ENCODE results near the gene PROC. TPM values are rescaled to one million over a fixed set of nuclear protein-coding genes. Genes with fewer than 3 reads are reported as not detected.

The PROC gene
- not detected for total RNA-seq
- long read RNA-seq = 0 reads

DNA sequence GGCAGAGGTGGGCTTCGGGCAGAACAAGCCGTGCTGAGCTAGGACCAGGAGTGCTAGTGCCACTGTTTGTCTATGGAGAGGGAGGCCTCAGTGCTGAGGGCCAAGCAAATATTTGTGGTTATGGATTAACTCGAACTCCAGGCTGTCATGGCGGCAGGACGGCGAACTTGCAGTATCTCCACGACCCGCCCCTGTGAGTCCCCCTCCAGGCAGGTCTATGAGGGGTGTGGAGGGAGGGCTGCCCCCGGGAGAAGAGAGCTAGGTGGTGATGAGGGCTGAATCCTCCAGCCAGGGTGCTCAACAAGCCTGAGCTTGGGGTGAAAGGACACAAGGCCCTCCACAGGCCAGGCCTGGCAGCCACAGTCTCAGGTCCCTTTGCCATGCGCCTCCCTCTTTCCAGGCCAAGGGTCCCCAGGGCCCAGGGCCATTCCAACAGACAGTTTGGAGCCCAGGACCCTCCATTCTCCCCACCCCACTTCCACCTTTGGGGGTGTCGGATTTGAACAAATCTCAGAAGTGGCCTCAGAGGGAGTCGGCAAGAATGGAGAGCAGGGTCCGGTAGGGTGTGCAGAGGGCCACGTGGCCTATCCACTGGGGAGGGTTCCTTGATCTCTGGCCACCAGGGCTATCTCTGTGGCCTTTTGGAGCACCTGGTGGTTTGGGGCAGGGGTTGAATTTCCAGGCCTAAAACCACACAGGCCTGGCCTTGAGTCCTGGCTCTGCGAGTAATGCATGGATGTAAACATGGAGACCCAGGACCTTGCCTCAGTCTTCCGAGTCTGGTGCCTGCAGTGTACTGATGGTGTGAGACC is at the start of gene PROC:
TSS of gene PROC (plus strand) at position 128 of the 812 bp plus-strand sequence. CDS start 1,516 bp downstream, outside the sequence.
- DNase-seq (ENCODE audit: low spot score) = no peak

DNA sequence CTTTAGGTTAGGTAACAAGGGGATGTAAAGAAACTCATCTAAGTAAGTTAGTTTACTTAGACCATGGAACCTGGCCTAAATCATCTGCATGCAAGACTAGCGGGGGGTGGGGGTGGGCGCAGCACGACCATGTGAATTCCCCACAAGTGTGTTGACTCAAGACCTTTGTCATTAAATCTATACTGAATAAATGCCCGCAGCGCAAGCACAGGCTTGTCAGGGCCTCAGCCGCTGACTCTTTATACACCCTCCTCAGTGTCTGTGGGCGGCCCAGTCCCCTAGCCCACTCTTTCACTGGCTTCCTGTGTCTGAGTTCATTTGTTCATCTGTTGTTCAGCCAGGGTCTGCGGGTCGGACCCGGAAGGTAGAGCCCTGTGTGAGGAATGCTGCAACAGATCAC is 48.2 kb upstream of the PROC start:
- no peak for DNase-seq (ENCODE audit: low spot score)

DNA sequence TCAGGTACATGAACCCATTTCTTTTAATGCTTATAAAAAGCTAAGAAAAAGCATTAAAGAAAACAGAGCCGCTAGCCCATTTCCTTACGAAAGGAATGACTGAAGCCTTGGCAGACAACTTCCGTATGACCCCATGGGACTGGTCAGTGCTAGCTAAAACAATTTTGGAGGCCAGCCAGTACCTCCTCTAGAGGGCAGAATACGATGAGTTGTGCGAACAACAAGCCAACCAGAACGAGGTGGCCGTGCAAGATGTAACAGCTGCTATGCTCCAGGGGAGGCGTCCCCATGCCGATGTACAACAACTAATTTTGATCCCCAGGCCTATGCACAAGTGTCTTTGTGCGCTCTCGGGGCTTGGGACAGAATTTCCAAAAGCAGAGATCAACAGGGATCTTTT is 47.2 kb upstream of the PROC start:
- no peak for DNase-seq (ENCODE audit: low spot score)

DNA sequence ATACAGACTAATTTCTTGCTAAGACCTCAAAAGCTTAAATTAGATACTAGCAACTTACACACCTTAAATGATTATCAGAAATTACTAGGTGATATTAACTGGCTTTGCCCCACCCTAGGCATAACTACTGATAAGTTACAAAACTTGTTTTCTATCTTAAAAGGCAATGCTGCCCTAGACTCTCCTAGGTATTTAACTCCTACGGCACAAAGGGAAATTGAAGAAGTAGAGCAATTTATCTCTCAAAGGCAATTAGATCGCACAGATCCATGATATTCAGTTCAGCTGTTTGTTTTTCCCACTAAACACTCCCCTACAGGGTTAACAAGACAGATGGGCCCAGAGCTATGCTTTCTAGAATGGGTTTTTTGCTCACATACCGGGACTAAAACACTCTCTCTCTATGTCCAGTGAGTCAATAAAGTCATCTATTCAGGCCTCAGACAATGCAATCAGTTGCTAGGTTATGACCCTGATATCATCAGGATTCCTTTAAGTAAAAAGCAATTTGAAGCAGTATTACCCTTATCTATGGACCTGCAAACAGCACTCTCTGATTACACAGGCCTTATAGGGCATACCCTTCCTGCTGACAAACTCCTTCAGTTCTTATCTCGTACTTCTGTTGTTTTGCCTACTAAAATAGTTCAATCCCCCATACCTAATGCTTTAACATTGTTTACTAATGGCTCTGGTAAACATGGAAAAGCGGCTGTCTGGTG is 44.7 kb upstream of the PROC start:
- DNase-seq (ENCODE audit: low spot score) = no peak

DNA sequence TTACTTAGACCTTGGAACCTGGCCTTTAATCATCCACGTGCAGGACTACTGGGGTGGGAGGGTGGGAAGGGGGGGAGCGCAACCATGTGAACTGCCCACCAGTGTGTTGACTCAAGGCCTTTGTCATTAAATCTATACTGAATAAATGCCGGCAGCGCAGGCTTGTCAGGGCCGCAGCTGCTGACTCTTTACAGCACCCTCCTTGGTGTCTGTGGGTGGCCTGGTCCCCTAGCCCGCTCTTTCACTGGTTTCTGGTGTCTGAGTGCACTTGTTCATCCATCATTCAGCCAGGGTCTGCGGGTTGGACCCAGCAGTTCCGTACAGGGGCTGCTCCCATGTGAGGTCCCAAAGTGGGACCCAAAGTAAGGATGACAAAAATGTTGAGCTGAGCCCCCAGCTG is 42.0 kb upstream of the PROC start:
- no peak for DNase-seq (ENCODE audit: low spot score)

DNA sequence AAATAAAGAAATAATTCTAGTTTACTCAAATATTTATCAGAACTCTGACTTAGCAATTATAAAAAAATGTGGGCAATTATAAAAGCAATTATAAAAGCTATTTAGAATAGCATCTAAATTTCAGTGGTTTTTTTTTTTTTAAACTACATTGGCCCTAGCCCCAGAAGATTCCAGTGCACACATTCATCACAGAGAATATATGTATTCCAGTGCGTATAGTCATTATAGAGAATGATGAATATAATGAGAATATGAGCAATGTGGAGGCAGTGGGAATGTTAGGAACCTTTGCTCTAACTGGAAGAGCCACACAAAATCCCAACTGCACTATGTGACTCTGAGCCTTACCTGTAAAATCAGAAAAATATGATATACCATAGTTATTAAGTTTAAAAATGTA is 41.0 kb upstream of the PROC start:
- no peak for DNase-seq (ENCODE audit: low spot score)

DNA sequence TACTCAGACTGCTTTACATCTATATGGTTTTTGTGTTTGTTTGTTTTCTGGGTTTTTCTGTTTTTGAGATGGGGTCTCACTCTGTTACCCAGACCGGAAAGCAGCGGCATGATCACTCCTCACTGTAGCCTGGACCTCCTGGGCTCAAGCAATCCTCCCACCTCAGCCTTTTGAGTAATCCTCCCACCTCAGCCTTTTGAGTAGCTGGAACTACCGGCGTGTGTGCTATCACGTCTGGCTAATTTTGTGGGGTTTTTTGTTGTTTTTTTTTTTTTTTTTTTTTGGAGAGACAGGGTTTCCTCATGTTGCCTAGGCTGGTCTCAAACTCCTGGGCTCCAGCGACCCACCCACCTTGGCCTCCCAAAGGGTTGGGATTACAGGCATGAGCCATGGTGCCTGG is 39.5 kb upstream of the PROC start:
- no peak for DNase-seq (ENCODE audit: low spot score)

DNA sequence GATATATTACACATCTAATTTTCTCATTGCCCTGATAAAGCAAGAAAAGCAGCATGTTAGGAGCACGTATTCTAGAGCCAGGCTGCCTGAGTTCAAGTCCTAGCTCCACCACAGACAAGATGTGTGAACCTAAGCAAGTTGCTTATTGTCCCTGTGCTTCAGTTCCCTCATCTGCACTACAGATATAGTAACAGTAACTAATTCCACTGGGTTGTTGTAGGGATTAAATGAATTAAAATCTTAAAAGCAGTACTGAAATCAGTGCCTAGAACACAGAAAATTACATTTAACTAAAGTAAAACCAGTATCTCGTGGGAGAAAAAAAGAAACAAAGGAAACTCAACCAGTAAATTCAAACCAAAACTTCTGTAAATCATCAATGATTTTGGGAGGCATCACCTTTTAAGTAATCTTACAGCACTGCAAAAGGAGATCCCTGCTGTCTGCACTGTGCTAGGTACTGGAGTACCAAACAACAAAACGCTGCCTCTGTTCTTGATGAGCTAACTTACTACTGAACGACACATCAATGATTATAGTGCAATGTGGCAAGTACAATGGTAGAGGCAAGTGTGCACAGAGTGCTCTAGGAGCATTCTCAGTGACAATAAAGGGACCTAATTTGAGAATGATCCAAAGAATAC is 38.4 kb upstream of the PROC start:
- DNase-seq (ENCODE audit: low spot score) = no peak

DNA sequence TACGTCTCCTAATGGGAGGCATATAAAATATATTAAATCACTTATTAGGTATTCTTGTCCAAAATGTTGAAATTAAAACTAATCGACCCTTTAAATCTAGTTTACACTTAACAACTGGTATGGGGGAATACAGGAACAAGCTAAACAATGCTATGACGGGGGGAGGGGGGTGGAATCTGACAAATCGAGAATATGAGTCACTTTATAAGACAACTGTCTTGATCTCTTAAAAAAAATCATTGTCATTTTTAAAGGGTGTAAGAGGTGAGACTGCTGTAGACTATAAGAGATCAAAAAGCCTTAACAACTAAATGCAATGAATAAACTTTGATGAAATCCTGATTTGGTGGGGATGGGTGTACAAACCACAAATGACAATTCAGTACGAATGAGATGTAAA is 36.5 kb upstream of the PROC start:
- DNase-seq (ENCODE audit: low spot score) = no peak

DNA sequence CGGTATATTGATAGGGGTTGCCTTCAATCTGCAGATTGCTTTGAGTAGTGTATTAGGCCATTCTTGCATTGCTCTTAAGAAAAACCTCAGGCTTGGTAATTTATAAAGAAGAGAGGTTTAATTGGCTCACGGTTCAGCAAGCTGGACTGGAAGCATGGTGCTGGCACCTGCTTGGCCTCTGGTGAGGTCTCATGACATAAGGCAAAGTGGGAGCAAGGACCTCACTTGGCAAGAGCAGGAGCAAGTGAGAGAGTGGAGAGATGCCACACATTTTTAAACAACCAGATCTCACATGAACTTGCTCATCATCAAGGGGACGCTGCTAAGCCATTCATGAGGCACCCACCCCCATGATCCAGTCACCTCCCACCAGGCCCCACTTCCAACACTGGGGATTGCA is 35.4 kb upstream of the PROC start:
- no peak for DNase-seq (ENCODE audit: low spot score)

DNA sequence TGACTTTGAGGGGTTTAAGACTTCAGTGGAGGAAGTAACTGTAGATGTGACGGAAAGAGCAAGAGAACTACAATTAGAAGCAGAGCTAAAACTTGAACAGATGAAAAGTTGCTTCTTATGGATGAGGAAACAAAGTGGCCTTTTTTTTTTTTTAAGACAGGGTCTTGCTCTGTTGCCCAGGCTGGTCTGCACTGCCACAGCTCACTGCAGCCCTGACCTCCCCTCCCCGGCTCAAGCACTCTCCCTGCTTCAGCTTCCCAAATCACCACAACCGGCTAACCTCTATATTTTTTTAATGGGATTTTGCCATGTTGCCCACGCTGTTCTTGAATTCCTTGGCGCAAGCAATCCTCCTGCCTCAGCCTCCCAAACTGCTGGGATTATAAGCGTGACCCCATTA is 33.7 kb upstream of the PROC start:
- DNase-seq (ENCODE audit: low spot score) = no peak

DNA sequence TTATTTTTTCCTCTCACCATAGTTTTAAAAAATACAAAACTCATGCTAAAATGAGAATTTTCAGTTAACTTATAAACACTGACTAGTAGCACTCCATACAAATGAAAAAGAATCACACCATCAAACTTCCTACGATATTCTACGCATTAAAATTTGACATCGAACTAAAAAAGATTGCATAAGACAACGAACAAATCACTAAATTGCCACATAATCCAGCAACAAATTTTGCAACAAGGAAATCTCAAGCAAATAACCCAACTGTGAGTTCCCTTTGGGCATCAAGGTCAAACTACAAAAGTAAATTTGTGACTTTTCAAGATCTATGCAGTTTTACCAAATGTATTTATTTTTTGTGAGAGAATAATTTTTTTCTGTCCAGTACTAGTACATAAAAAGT is 32.0 kb upstream of the PROC start:
- DNase-seq (ENCODE audit: low spot score) = no peak

DNA sequence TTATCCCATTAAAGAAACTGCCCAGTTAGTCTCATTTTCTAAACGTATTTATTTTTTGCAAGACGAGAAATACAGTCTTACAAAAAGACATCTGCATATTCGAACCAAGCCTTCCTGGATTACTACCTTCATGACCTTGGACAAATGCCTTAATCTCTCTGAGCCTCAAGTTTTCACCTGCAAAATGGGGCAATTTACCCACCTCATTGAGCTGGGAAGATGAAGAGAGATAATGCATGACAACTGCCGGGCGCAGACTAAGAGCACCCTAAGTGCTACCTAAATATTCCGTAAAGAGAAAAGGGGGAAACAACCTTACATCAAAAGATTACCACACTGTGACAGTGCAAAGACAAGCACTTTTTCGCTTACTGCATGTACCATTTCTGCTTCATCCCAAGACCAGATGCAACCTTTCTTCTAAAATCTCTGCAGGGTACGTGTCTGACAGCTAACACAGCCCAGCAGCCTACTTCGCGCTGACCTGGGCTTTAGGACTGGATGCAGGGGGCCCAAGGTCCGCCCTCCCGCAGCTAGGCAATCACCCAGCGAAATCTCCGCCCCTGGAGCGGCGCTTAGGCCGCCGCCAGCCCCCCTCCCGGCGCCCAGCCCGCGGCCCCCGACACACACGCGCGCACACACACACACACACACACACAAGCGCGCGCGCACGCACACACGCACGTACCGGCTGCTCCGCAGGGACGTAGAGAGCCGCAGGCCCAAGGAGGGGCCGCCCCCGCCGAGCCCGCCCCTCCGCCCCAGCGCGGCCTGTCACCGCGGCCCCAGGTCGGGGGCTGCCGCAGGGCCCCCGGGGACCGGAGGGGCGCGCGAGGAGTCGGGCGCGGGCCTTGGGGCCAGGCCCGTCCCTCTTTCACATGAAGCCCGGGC is 31.2 kb upstream of the PROC start:
- DNase-seq (ENCODE audit: low spot score) = peak; percentile 92

DNA sequence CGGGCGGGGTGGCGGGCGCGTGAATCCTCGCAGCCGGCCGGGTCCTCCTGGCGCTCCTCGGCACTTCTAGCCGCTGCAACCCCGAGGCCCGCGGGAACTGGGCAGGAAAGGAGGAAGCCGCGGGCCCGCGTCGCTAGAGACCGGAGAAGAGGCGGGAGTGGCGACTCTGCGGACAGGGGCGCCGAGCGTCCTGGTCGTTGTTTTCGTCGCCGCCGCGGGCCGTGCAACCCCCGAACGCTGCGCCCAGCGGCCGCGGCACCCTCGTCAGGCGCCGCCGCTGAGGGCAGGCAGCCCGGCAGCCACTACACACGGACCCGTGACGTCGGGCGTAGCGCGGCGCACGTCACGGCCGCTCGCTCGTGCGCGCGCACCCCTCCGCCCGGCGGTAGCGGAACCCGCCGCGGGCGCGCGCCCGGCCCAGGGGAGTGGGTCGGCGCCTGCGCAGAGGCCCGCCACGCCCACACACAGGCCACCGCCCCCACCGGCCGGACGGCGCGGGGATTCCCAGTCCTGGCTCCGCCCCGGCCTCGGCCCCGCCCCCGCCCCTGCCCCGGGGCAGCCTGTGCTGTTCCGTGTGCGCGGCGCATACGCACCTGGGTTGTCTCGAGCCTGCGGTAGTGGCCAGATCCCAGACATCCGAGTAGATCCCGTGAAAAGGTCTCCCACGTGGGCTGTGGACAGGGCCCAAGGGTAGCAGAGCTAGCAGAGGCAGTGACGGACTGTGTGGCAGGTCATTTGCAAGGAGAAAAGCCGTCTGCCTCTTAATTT is 30.4 kb upstream of the PROC start, which contains the start of gene MAP3K2:
TSS of gene MAP3K2 (minus strand) at position 321 of the 768 bp plus-strand sequence. CDS start 44,846 bp downstream, outside the sequence.
- peak; percentile 98 for DNase-seq (ENCODE audit: low spot score)

DNA sequence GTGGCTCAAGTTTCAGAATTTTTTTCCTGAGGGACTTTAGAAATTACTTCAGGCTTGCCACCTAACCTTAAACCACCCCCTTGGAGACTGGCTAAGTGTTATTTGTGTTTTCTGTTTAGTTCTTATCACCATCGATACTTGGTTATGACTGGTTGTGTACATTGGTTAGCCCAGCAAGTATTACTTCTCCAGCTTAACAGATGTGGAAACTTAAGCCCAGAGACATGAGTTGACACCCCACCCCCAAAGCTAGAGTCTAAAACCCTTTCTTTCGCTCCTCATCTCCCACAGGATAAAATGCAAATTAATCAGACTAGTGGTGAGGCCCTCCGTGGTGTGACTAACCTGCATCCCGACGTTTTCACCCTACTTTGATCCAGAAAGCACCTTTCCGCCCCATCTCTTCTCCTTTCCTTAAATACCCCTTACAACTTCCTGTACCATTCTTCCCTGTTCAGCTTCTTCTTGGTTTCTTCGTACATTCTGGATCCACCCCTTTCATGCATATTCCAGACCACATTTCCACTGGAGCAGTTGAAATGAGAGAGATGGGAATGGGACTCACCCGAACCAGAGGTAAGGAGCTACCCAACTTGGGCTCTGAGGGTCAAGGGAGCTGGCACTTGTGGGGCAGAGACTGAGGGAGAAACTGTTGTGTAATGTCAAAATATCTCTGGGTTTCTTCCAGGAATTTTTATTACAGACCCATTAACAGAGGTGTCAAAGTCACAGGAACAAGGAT is 29.6 kb upstream of the PROC start:
- no peak for DNase-seq (ENCODE audit: low spot score)

DNA sequence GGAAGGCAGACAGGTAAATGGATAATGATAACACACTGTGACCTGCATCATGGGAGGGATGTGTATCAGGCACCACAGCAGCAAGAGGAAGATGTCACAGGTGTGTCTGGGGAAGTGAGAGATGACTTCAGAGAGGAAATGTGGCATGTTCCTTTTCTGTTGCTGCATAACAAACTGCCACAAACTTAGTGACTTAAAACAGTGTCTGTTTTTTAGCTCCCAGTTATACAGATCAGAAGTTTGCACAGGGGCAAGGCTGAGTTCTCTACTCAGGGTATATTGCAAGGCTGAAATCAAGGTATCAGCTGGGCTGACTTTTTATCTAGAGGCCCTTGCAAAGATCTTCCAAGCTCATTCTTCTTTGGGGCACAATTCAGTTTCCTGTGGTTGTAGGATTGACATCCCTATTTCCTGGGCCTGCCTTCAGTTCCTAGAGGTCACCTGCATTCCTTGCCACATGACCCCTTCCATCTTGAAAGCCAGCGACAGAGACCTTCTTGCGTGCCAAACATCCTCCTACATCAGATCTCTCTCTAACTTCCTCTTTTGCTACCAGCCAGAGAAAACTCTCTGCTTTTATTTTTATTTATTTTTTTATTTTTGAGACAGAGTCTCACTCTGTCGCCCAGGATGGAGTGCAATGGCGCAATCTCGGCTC is 28.3 kb upstream of the PROC start:
- no peak for DNase-seq (ENCODE audit: low spot score)

DNA sequence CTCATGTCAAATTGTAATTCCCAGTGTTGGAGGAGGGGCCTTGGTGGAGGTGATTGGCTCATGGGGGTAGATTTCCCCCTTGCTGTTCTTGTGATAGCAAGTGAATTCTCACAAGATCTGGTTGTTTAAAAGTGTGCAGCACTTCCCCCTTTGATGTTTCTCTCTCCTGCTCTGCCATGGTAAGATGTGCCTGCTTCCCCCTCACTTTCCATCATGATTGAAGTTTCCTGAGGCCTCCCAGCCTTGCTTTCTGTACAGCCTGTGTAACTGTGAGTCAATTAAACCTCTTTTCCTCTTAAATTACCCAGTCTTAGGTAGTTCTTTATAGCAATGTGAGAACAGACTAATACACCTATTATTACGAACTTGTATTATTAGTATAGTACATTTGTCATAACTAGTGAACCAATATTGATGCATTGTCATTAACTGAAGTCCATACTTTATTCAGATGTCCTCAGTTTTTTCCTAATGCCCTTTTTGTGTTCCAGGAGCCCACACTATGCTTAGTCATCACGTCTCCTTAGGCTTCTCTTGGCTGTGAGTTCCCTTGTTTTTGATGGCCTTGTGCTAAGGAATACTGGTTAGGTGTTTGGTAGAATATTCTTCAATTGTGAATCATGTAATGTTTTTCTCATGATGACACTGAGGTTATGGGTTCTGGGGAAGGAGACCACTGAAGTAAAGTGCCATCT is 25.9 kb upstream of the PROC start:
- no peak for DNase-seq (ENCODE audit: low spot score)

DNA sequence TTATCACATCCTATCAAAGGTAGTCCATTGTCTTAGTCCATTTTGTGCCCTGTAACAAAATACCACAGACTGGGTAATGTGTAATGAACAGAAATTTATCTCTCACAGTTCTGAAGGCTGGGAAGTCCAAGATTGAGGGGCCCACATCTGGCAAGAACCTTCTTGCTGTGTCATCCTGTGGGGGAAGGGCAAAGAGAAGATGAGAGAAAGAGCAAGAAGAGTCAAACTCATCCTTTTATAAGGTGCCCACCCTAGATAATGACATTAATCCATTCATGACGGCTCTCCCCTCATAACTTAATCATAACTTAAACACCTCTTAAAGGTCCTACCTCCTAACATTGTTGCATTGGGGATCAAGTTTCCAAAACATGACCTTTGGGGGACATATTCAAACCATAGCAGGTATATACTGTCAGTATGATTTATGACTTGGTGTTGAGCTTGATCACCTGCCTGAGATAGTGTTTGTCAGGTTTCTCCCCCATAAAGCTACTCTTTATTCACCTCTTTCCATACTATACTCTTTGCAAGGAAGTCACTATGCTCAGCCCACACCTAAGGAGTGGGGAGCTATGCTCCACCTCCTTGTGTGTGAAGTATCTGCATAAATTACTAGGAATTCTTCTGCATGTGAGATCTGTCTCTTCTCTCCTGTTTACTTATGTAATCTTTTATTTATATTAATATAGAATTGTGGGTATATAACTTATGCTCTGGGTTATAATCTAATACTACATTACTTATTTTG is 25.2 kb upstream of the PROC start:
- no peak for DNase-seq (ENCODE audit: low spot score)
